ENCODE results near the gene ATAD1. TPM values are rescaled to one million over a fixed set of nuclear protein-coding genes. Genes with fewer than 3 reads are reported as not detected.
"Not testable (repeated sequence)": the region's sequence is repeated elsewhere in the genome, so short reads cannot be mapped to it uniquely, and the experiment has no call there.

ATAD1 gene, protein sequence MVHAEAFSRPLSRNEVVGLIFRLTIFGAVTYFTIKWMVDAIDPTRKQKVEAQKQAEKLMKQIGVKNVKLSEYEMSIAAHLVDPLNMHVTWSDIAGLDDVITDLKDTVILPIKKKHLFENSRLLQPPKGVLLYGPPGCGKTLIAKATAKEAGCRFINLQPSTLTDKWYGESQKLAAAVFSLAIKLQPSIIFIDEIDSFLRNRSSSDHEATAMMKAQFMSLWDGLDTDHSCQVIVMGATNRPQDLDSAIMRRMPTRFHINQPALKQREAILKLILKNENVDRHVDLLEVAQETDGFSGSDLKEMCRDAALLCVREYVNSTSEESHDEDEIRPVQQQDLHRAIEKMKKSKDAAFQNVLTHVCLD
- 10 to 100 TPM; 44.4 to 50.4 TPM for total RNA-seq

DNA sequence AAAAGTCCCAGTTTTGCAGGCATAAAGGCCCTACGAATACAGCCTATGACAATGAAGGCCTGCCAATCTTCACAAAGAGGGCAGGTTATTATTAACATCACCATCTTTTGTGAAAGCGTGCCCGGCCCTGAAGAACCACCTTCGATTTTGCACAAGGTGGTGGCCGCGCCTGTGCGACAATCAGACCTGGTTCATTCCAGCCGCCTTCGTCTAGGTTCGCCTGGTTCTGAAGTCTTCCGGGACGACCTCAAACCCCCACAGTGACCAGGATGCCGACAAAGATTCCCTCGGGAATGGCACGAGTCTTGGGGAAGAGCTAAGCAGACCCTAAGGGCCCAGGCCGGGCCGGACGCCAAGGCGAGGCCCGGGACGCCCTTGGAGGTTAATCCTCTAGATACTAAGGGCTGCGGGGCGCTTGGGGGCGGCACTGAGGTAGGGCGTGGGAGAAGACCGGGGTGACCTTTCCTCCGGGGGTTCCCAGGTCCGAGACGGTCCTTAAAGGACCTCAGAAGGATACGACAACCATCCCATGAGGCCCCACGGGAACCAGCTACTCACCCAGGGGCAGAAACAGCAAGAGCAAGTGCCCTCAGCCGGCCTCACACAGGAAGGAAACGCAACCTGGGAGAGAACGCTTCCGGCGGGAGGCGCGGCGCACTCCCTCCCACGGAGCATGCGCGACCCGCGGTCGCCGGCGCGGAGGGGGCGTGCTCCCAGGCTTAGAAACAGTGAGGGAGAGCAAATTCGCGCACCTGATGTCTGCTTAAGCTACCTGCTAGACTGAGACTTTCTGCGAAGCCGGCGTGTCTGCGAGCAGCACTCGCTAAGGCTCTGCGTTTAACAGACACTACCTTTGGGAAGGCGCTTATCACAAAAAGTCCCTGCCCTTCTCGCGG is at the start of gene ATAD1:
TSS of gene ATAD1 (minus strand) at position 618 of the 896 bp plus-strand sequence. CDS start 3,627 bp downstream, outside the sequence.
- Mint-ChIP-seq H3K27me3 (no peaks in the 10 kb centered on the region), H3K9me3 (ENCODE audit: low read depth) (no peaks in the 10 kb centered on the region), H3K27ac (peak within 1 kb of the TSS; percentile 89), H3K4me3 (peak within 1 kb of the TSS; percentile 81), H3K36me3 (peaks cover 10% of the 10 kb centered on the region), H3K4me1 (peaks cover 30% of the 10 kb centered on the region)
- DNase-seq (peak; percentile 92), ATAC-seq (peak; percentile 93)
- CTCF ChIA-PET, result interaction anchor here (0.6 to 1.9 kb wide), 12 partner anchors 10 to 747 kb away, joined by 3 to 12 read pairs (median 3); partner anchors contain the start of genes KLLN and PTEN

DNA sequence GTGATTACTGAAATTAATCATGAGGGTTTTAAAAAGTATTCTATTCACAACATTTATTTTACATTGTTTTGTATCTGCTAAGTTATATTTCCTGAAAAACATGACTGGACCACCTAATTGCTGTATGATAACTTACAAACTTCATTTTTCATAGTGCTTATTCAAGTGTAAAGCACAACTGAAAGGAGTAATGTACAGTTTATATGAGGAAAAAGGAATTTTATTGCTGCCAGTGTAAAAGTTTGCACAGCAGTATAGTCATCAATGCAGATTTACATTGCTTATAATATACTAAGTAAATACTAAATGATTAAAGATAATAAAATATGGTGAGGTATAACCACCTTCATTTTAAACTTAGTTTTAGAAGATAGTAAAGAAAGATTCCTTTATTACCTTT is 49.4 kb upstream of the ATAD1 start:
- H3K27me3 Mint-ChIP-seq, result no peaks in the 10 kb centered on the region
- peaks cover 49% of the 10 kb centered on the region for H3K36me3 Mint-ChIP-seq
- no peaks in the 10 kb centered on the region for H3K9me3 Mint-ChIP-seq (ENCODE audit: low read depth)
- ATAC-seq (no peak), DNase-seq (no peak)
- no peak overlapping the region for H3K27ac Mint-ChIP-seq
- CTCF ChIA-PET, result no interaction called here
- H3K4me1 Mint-ChIP-seq, result peaks cover 36% of the 10 kb centered on the region
- H3K4me3 Mint-ChIP-seq, result peak overlapping the region; percentile 92

DNA sequence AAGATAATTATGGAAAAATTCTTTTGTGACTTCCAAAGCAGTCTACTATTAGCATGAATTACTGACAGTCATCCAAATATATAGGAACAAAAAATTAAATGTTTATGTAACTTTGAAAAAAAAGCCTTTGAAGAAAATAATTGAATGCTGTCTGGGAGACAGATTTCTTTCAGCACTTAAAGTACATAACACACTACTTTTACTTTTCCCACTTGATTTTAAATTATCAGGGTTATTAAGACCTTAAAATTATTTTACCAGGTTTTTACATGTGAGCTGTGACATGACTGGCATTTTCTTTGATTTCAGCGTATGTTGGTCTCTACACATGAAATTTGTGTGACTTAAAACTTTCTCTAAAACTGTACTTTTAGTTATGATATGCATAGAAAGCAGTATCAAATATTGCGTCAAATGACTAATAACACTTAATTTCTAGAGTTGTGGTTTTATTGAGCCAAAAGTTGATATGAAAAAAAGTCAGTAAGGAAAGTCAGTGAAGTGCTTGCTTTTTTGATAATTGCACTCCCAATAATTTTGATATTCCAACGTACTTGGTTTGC is 48.5 kb upstream of the ATAD1 start:
- Mint-ChIP-seq H3K36me3 (peaks cover 43% of the 10 kb centered on the region), H3K9me3 (ENCODE audit: low read depth) (no peaks in the 10 kb centered on the region), H3K4me1 (peaks cover 37% of the 10 kb centered on the region), H3K4me3 (peak overlapping the region; percentile 92), H3K27ac (peak overlapping the region; percentile 16), H3K27me3 (no peaks in the 10 kb centered on the region)
- DNase-seq (no peak), ATAC-seq (no peak)
- CTCF ChIA-PET, result interaction anchor here (1.1 to 1.3 kb wide), 2 partner anchors 15 to 523 kb away, joined by 3 to 4 read pairs; no protein-coding TSS in a partner anchor

DNA sequence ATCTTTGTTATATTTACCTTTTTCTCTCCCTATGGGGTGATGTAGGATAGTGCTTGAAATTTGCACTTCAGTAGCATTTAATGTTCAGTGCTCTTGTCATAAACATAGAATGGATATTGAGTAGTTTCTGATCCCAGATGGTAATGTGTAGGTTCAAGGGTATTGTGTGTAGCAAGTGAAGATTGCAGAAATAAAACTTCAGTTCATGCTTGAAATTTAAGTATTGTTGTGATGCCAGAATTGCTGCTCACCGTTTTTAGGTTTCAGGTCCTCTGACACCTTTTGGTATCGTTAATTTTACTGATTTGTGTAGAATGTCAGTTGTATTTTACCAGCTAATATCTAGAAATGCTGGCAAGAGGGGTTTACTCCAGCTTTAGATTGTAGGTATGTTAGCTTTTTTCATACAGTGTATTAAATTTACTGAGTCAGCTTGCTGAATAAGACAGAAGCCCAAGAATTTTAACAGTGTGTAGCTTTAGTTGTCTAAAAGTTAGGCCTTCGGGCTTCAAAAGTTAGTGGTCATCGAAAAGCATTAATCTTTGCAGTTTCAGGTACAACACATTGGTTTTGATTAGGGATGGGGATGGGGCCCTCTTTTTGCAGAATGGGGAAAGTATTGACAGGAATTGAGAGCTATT is 47.3 kb upstream of the ATAD1 start:
- CTCF ChIA-PET, result interaction anchor here (1.1 to 9.3 kb wide), 4 partner anchors 14 to 524 kb away, joined by 3 to 82 read pairs (median 4); no protein-coding TSS in a partner anchor
- no peaks in the 10 kb centered on the region for H3K9me3 Mint-ChIP-seq (ENCODE audit: low read depth)
- H3K36me3 Mint-ChIP-seq, result peaks cover 33% of the 10 kb centered on the region
- DNase-seq (no peak), ATAC-seq (no peak)
- no peaks in the 10 kb centered on the region for H3K27me3 Mint-ChIP-seq
- H3K27ac Mint-ChIP-seq, result peak overlapping the region; percentile 90
- H3K4me3 Mint-ChIP-seq, result peak overlapping the region; percentile 92
- H3K4me1 Mint-ChIP-seq, result peaks cover 41% of the 10 kb centered on the region

DNA sequence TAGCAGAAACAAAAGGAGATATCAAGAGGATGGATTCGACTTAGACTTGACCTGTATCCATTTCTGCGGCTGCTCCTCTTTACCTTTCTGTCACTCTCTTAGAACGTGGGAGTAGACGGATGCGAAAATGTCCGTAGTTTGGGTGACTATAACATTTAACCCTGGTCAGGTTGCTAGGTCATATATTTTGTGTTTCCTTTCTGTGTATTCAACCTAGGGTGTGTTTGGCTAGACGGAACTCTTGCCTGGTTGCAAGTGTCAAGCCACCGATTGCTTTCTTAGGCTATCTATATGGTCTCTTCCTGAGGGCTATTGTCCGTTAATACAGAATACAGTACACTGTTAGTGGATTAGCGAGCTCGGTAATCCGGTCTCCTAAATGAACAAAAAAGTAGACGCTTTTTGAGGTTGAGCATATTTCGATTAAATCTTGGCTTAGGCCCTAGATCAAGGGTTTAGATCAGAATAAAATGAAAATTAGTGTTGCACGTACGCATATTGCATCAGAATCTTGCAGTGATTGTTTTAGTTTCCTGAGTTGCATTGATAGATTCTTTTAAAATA is 46.6 kb upstream of the ATAD1 start:
- peaks cover 33% of the 10 kb centered on the region for H3K36me3 Mint-ChIP-seq
- H3K9me3 Mint-ChIP-seq (ENCODE audit: low read depth), result no peaks in the 10 kb centered on the region
- peak overlapping the region; percentile 90 for H3K27ac Mint-ChIP-seq
- DNase-seq (no peak), ATAC-seq (no peak)
- CTCF ChIA-PET, result interaction anchor here (1.6 to 9.3 kb wide), 2 partner anchors 256 to 523 kb away, joined by 5 to 82 read pairs; no protein-coding TSS in a partner anchor
- H3K4me1 Mint-ChIP-seq, result peaks cover 40% of the 10 kb centered on the region
- peak overlapping the region; percentile 92 for H3K4me3 Mint-ChIP-seq
- no peaks in the 10 kb centered on the region for H3K27me3 Mint-ChIP-seq

DNA sequence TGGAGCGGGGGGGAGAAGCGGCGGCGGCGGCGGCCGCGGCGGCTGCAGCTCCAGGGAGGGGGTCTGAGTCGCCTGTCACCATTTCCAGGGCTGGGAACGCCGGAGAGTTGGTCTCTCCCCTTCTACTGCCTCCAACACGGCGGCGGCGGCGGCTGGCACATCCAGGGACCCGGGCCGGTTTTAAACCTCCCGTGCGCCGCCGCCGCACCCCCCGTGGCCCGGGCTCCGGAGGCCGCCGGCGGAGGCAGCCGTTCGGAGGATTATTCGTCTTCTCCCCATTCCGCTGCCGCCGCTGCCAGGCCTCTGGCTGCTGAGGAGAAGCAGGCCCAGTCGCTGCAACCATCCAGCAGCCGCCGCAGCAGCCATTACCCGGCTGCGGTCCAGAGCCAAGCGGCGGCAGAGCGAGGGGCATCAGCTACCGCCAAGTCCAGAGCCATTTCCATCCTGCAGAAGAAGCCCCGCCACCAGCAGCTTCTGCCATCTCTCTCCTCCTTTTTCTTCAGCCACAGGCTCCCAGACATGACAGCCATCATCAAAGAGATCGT is 46.0 kb upstream of the ATAD1 start:
- Mint-ChIP-seq H3K4me3 (peak overlapping the region; percentile 92), H3K36me3 (peaks cover 33% of the 10 kb centered on the region), H3K27ac (peak overlapping the region; percentile 90), H3K4me1 (peaks cover 37% of the 10 kb centered on the region)
- CTCF ChIA-PET, result interaction anchor here (1.9 to 9.3 kb wide), 5 partner anchors 13 to 528 kb away, joined by 8 to 82 read pairs (median 10); partner anchors contain the start of gene ATAD1
- DNase-seq (peak; percentile 52), ATAC-seq (peak; percentile 0)
- H3K9me3 Mint-ChIP-seq (ENCODE audit: low read depth); H3K27me3 Mint-ChIP-seq: not testable (repeated sequence)

DNA sequence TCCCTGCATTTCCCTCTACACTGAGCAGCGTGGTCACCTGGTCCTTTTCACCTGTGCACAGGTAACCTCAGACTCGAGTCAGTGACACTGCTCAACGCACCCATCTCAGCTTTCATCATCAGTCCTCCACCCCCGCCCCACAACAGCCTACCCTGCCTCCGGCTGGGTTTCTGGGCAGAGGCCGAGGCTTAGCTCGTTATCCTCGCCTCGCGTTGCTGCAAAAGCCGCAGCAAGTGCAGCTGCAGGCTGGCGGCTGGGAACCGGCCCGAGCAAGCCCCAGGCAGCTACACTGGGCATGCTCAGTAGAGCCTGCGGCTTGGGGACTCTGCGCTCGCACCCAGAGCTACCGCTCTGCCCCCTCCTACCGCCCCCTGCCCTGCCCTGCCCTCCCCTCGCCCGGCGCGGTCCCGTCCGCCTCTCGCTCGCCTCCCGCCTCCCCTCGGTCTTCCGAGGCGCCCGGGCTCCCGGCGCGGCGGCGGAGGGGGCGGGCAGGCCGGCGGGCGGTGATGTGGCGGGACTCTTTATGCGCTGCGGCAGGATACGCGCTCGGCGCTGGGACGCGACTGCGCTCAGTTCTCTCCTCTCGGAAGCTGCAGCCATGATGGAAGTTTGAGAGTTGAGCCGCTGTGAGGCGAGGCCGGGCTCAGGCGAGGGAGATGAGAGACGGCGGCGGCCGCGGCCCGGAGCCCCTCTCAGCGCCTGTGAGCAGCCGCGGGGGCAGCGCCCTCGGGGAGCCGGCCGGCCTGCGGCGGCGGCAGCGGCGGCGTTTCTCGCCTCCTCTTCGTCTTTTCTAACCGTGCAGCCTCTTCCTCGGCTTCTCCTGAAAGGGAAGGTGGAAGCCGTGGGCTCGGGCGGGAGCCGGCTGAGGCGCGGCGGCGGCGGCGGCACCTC is 45.3 kb upstream of the ATAD1 start, which contains the start of the genes KLLN and PTEN:
TSS of gene KLLN (minus strand) at position 481 of the 891 bp plus-strand sequence. CDS start 1,046 bp downstream, outside the sequence.
TSS of gene PTEN (plus strand) at position 573 of the 891 bp plus-strand sequence. CDS start 845 bp downstream, outside the sequence.
- Mint-ChIP-seq H3K27ac (peak within 1 kb of the TSS; percentile 93), H3K4me1 (peaks cover 29% of the 10 kb centered on the region), H3K4me3 (peak within 1 kb of the TSS; percentile 92), H3K9me3 (ENCODE audit: low read depth) (no peaks in the 10 kb centered on the region), H3K36me3 (peaks cover 26% of the 10 kb centered on the region), H3K27me3 (no peaks in the 10 kb centered on the region)
- CTCF ChIA-PET, result interaction anchor here (1.5 to 9.3 kb wide), 7 partner anchors 11 to 529 kb away, joined by 4 to 82 read pairs (median 8); partner anchors contain the start of gene ATAD1
- ATAC-seq, result peak; percentile 61
- DNase-seq, result peak; percentile 89

DNA sequence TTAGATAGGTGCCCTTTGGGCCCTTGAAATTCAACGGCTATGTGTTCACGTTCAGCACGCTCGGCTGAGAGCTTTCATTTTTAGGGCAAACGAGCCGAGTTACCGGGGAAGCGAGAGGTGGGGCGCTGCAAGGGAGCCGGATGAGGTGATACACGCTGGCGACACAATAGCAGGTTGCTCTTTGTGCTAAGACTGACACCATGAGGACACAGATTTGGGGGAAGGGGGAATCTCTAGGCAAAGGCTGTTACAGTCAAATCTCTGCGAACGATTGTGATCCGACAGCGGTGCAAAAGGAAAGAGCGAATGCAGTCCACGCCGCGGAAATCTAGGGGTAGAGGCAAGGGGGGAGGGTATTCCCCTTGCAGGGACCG is 44.6 kb upstream of the ATAD1 start:
- no peaks in the 10 kb centered on the region for H3K27me3 Mint-ChIP-seq
- no peaks in the 10 kb centered on the region for H3K9me3 Mint-ChIP-seq (ENCODE audit: low read depth)
- peak; percentile 31 for ATAC-seq
- H3K4me1 Mint-ChIP-seq, result peaks cover 28% of the 10 kb centered on the region
- peak overlapping the region; percentile 92 for H3K4me3 Mint-ChIP-seq
- CTCF ChIA-PET, result interaction anchor here (0.6 to 9.3 kb wide), 10 partner anchors 9 to 530 kb away, joined by 3 to 82 read pairs (median 8); partner anchors contain the start of gene ATAD1
- no peak for DNase-seq
- H3K36me3 Mint-ChIP-seq, result peaks cover 26% of the 10 kb centered on the region
- H3K27ac Mint-ChIP-seq, result peak overlapping the region; percentile 93

DNA sequence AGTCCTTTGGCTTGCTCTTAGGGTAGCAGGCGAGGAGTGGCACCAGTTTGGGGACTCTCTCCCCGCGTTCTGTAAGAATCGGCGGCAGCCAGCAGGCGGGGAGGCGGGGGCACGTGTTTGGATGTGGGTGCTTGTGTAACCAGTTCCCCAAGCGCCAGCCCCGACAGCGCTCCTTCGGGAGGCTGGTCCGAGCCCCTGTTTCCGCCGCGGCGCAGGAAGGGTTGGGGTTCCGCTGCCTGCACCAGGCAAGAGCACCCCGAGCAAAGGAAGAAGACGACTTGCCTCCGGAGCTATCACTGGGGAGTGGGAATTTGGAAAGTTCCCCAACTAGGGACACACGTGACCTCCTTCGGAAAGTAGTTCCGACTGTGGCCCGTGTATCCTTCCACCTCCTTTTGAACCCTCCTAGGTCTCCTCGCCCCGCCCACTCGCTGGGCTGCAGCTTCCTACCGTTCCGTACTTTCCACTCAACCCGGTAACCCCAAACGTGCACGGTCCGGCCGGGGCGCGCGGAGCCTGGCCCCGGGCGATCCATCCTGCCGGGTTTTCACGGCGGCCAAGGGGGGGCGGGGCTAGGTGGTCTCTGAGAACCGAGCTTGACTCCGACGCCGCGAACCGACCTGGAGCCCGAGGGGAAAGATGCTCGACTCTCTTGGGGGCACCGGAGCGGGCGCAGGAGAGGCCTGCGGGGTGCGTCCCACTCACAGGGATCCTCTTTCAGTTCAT is 44.1 kb upstream of the ATAD1 start:
- CTCF ChIA-PET, result interaction anchor here (0.6 to 9.3 kb wide), 12 partner anchors 9 to 691 kb away, joined by 3 to 82 read pairs (median 7); partner anchors contain the start of gene ATAD1
- Mint-ChIP-seq H3K27me3 (no peaks in the 10 kb centered on the region), H3K27ac (peak overlapping the region; percentile 93), H3K4me1 (peaks cover 24% of the 10 kb centered on the region), H3K4me3 (peak overlapping the region; percentile 92), H3K9me3 (ENCODE audit: low read depth) (no peaks in the 10 kb centered on the region), H3K36me3 (peaks cover 22% of the 10 kb centered on the region)
- DNase-seq (peak; percentile 97), ATAC-seq (peak; percentile 73)

DNA sequence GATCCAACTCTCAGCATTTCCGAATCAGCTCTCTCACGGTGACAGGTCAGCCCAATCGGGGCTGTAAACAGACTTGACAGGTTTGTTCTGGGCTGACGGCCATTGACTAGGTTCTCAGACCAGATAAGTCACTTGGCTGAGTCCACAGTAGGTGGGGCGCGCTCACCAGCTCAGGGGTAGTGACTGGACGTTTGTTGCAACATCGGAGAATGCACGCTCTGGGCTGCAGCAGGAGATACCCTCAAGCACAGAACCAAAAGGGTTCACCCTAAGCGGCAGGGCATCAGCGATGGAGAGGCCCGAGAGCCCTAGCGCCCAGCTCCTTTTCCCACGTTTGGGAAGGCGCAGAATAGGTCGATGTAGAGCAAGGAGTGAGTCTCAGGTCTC is 43.5 kb upstream of the ATAD1 start:
- CTCF ChIA-PET, result interaction anchor here (0.8 to 9.3 kb wide), 7 partner anchors 10 to 691 kb away, joined by 3 to 82 read pairs (median 8); partner anchors contain the start of gene ATAD1
- ATAC-seq, result no peak

More for the DNA sequence above, 43.5 kb upstream of the ATAD1 start:
- no peak for DNase-seq
- Mint-ChIP-seq H3K9me3 (ENCODE audit: low read depth) (no peaks in the 10 kb centered on the region), H3K36me3 (peaks cover 18% of the 10 kb centered on the region), H3K4me3 (peak overlapping the region; percentile 92), H3K27ac (peak overlapping the region; percentile 93), H3K4me1 (peaks cover 20% of the 10 kb centered on the region), H3K27me3 (no peaks in the 10 kb centered on the region)
